GM12878 (cell line): Measurements from ENCODE around the gene DENND1A. TPM values are rescaled to one million over a fixed set of nuclear protein-coding genes. Genes with fewer than 3 reads are reported as not detected.

Experiments
- ATAC-seq: fragments of 200-7000 bp; cut with Tn5 transposase; 3 replicates; pipeline ENCODE4 v1.9.1; 2020; ENCODE audit warnings: mild to moderate bottlenecking, moderate library complexity
- BruUV-seq: library from RNA; stranded (reverse); fragments of 400-500 nt; replicated peaks from 2 replicates; lab custom pipeline; 2021; lab: Mats Ljungman, UMichigan
- CTCF ChIA-PET: fragments of 300-600 bp; sonication (Branson Sonifier 250); formaldehyde crosslinking; extraction: SDS; loops from one replicate; lab custom pipeline; 2021; ENCODE audit warnings: inconsistent platforms; lab: Yijun Ruan, JAX
- POLR2A ChIA-PET: fragments of 350-600 bp; formaldehyde crosslinking; extraction: SDS; loops from one replicate; lab custom pipeline; 2021; ENCODE audit warnings: inconsistent platforms; lab: Charles Lee
- RAD21 ChIA-PET: fragments of 300-600 bp; sonication (Branson Sonifier 250); formaldehyde crosslinking; loops from one replicate; lab custom pipeline; 2023; ENCODE audit warnings: antibody characterized with exemption; ENCODE audit not compliant: unreplicated experiment; lab: Charles Lee
- SMC1A ChIA-PET: fragments of 300-600 bp; sonication (Branson Sonifier 250); formaldehyde crosslinking; loops from one replicate; lab custom pipeline; 2023; ENCODE audit not compliant: unreplicated experiment, uncharacterized antibody; lab: Charles Lee
- DNase-seq: peaks from one replicate; pipeline ENCODE4 v3.0.0-alpha.2; 2011; ENCODE audit warnings: low read depth, low spot score
- FAIRE-seq: peaks from 3 replicates; lab custom pipeline; 2011; peaks lifted over from hg19 to GRCh38; lab: Jason Lieb, UNC
- H2AFZ ChIP-seq: 2 replicates; pipeline ENCODE4 v1.6.0; 2011; ENCODE audit warnings: low read depth, low read length, control low read depth; ENCODE audit not compliant: control insufficient read depth
- H3K27ac ChIP-seq: 2 replicates; pipeline ENCODE4 v1.5.1; 2011; ENCODE audit warnings: control low read depth; ENCODE audit not compliant: control insufficient read depth, insufficient read depth
- H3K27me3 ChIP-seq, 2 experiments: replicated peaks in 1 of 2; 2 replicates each; pipeline versions ENCODE4 v1.6.0 to v1.6.1; 2011; ENCODE audit warnings: low read length in 1 of 2; ENCODE audit not compliant: control insufficient read depth in 2 of 2, insufficient read depth in 2 of 2
- H3K36me3 ChIP-seq, 2 experiments: 2 replicates each; pipeline ENCODE4 v1.5.1; 2011; ENCODE audit warnings: low read length in 1 of 2; ENCODE audit not compliant: control insufficient read depth in 2 of 2, insufficient read depth in 2 of 2
- H3K4me1 ChIP-seq: 2 replicates; pipeline ENCODE4 v1.6.1; 2011; ENCODE audit warnings: mild to moderate bottlenecking, low read length, moderate library complexity, mixed read lengths; ENCODE audit not compliant: control insufficient read depth, insufficient read depth
- H3K4me2 ChIP-seq: 2 replicates; pipeline ENCODE4 v1.6.0; 2011; ENCODE audit warnings: control low read depth; ENCODE audit not compliant: control insufficient read depth, insufficient read depth
- H3K4me3 ChIP-seq: fragments of 200-600 bp; sonication (generic); 2 replicates; pipeline ENCODE4 v1.5.1; 2016
- H3K79me2 ChIP-seq: 2 replicates; pipeline ENCODE4 v1.6.0; 2011; ENCODE audit warnings: low read length; ENCODE audit not compliant: control insufficient read depth, insufficient read depth
- H3K9ac ChIP-seq: 2 replicates; pipeline ENCODE4 v1.8.0; 2011; ENCODE audit warnings: low read length, control low read depth, mixed read lengths; ENCODE audit not compliant: control insufficient read depth, insufficient read depth
- H3K9me3 ChIP-seq: replicated peaks from 3 replicates; pipeline ENCODE4 v1.5.1; 2011; ENCODE audit warnings: mild to moderate bottlenecking, low read length; ENCODE audit not compliant: control insufficient read depth, insufficient read depth
- H4K20me1 ChIP-seq: 2 replicates; pipeline ENCODE4 v1.6.0; 2011; ENCODE audit not compliant: control insufficient read depth, insufficient read depth
- ASH2L ChIP-seq: fragments of 300-600, 200-600 bp; sonication (generic); IDR thresholded peaks from 2 replicates; pipeline ENCODE4 v1.6.1; 2017; ENCODE audit warnings: low read depth, mild to moderate bottlenecking, borderline replicate concordance
- BHLHE40 ChIP-seq, 2 experiments: fragments of 450-650 bp in 1 of 2; IDR thresholded peaks; 2 replicates each; pipeline ENCODE4 v1.6.1; 2011 to 2017; ENCODE audit warnings: low read depth in 2 of 2, borderline replicate concordance in 1 of 2, improper control_type of control experiment in 1 of 2, low read length in 1 of 2, mild to moderate bottlenecking in 1 of 2
- HDAC2 ChIP-seq: fragments of 200-600 bp; sonication (generic); IDR thresholded peaks from 2 replicates; pipeline ENCODE4 v1.6.1; 2017
- HDGF ChIP-seq: fragments of 450-650 bp; IDR thresholded peaks from 2 replicates; pipeline ENCODE4 v1.6.1; 2016; ENCODE audit warnings: antibody characterized with exemption
- RBBP5 ChIP-seq: fragments of 200-600 bp; sonication (generic); conservative IDR thresholded peaks from 2 replicates; pipeline ENCODE4 v1.6.1; 2016
- ZNF384 ChIP-seq: IDR thresholded peaks from 2 replicates; pipeline ENCODE4 v1.6.1; 2012; ENCODE audit warnings: low read depth, mild to moderate bottlenecking, low read length, improper control_type of control experiment, borderline replicate concordance
- WGBS: methylation state at CpG from one replicate; pipeline ENCODE4 v1.1.6; 2016; ENCODE audit warnings: low lambda C conversion rate; ENCODE audit not compliant: insufficient replicate concordance, insufficient coverage; ENCODE audit errors: missing lambda C conversion rate; 5-methylcytosine and 5-hydroxymethylcytosine counted together
- in situ Hi-C: fragments of 300-500 bp; cut with MboI; formaldehyde crosslinking; loops from 9 replicates; pipeline ENCODE4 v1.14.3; 2018; ENCODE audit warnings: mixed read lengths
- intact Hi-C: fragments of 100-400 bp; cut with micrococcal nuclease; formaldehyde crosslinking; loops from one replicate; pipeline ENCODE4 v1.14.2; 2022; ENCODE audit not compliant: unreplicated experiment
- polyA plus RNA-seq, 11 experiments: library from polyadenylated mRNA; depleted of rRNA in 4 of 11; unstranded in 6 of 11; stranded (reverse) in 5 of 11; fragments of >200 nt; fragmentation: Nextera tagmentation in 4 of 11; fragmentation: Illumina TruSeq in 1 of 11; extraction: Ambion mirVana in 4 of 11; extraction: Trizol in 1 of 11; gene quantifications; 1 replicate in 1 of 11; 2 replicates in 10 of 11; pipeline versions ENCODE4 v1.2.1 to v1.2.3, GENCODE V29; 2011 to 2016; ENCODE audit warnings: inconsistent platforms in 2 of 11, missing spikeins in 2 of 11, low read depth in 1 of 11
- total RNA-seq, 4 experiments: library from RNA; depleted of rRNA in 3 of 4; stranded (reverse); fragments of >200 nt in 3 of 4; fragmentation: Illumina TruSeq in 1 of 4; extraction: Trizol in 1 of 4; gene quantifications; 2 replicates each; pipeline versions ENCODE4 v1.2.1 to v1.2.3, GENCODE V29; 2013 to 2021
- TF ChIP-seq, protein P1 (sequence below): fragments of 450-650 bp; IDR thresholded peaks from 2 replicates; pipeline ENCODE4 v1.6.1; 2017; ENCODE audit warnings: mild to moderate bottlenecking, moderate library complexity
- TF ChIP-seq, protein P2 (sequence below): fragments of 450-650 bp; conservative IDR thresholded peaks from 2 replicates; pipeline ENCODE4 v1.6.1; 2017; ENCODE audit warnings: mild to moderate bottlenecking, moderate library complexity
- TF ChIP-seq, protein P3 (sequence below): fragments of 450-650 bp; IDR thresholded peaks from 2 replicates; pipeline ENCODE4 v1.6.1; 2017; ENCODE audit warnings: mild to moderate bottlenecking, moderate library complexity

Gene DENND1A
- total and polyA plus RNA-seq, 10 of the 15 experiments (the other 5 are each of a cell fraction or from before 2014, with no cell fraction given) = 14.1 to 48.6 (median 35.2) TPM

DNA sequence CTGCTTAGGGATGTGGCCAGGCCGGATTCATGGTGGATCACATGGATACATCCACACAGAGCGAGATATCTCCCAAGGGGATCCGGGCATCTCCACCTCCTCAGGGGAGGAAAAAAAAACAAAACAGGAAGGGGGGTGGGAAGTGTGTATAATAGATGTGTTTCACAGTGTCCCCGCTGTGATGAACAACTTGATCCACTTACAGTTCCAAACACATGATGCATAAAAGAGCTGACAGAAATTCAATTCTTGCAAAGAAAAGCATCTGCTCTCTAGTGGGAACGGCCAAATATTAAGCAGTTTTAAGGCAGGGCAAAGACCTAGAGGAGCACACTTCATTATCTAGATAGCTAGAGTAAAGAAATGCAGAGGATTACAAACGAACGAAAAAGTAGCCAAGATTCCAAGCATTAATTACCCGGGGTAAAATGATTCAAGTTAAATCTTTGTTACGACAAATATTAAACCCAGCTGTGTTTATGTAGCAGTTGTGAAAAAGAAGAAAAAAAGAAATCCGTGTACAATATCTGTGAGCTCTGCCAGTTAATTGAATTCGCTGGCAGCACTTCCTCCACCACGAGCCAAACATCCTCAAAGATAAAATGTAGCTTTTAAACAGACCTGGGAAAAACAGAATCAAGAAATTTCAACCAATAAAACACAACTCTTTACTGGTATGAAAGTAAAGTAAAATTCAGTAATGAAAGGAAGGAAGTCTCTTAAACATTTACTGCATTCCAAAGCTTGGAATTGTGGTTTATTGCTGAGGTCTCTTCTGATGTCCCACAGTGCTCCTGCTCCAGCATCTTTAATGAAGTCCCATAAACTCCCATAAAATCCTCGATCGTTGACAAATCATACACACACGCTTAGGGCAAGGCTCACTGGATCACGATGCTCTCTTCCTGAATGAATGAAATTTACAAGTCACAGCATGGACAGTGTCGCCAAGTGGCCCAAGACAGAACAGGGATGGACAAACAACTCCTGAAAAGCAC is 360.9 kb downstream of the DENND1A start:
- peaks cover 9% of the 10 kb centered on the region for H3K4me1 ChIP-seq
- in situ Hi-C loops = no loop called here
- H3K79me2 ChIP-seq = no peaks in the 10 kb centered on the region
- no peaks in the 10 kb centered on the region; a peak in 2 of 4 replicates for H3K36me3 ChIP-seq
- POLR2A ChIA-PET = interaction anchor here (0.9 kb wide), 2 partner anchors 10 to 37 kb away, joined by 3 read pairs; no protein-coding TSS in a partner anchor
- ATAC-seq (no peak), FAIRE-seq (no peak), DNase-seq (no peak)
- RAD21 ChIA-PET = no interaction called here
- no peak overlapping the region for H3K4me3 ChIP-seq
- CTCF ChIA-PET = interaction anchor here (1.2 kb wide), 1 partner anchor 25 kb away, joined by 3 read pairs; no protein-coding TSS in a partner anchor
- BruUV-seq = no TSS peak
- no peak overlapping the region for H2AFZ ChIP-seq
- SMC1A ChIA-PET = interaction anchor here (0.7 to 1.4 kb wide), 4 partner anchors 9 to 46 kb away, joined by 3 read pairs; no protein-coding TSS in a partner anchor
- no peaks in the 10 kb centered on the region for H3K9me3 ChIP-seq
- intact Hi-C loops = no loop called here
- H3K27ac ChIP-seq = no peak overlapping the region
- H3K4me2 ChIP-seq = no peak overlapping the region
- H3K9ac ChIP-seq = no peak overlapping the region
- H3K27me3 ChIP-seq = no peaks in the 10 kb centered on the region
- WGBS = 90% methylated on average over 17 of the region's 17 CpGs
- H4K20me1 ChIP-seq = no peaks in the 10 kb centered on the region
- no peak for TF ChIP-seq HDGF
- TF ChIP-seq, protein P1, sequence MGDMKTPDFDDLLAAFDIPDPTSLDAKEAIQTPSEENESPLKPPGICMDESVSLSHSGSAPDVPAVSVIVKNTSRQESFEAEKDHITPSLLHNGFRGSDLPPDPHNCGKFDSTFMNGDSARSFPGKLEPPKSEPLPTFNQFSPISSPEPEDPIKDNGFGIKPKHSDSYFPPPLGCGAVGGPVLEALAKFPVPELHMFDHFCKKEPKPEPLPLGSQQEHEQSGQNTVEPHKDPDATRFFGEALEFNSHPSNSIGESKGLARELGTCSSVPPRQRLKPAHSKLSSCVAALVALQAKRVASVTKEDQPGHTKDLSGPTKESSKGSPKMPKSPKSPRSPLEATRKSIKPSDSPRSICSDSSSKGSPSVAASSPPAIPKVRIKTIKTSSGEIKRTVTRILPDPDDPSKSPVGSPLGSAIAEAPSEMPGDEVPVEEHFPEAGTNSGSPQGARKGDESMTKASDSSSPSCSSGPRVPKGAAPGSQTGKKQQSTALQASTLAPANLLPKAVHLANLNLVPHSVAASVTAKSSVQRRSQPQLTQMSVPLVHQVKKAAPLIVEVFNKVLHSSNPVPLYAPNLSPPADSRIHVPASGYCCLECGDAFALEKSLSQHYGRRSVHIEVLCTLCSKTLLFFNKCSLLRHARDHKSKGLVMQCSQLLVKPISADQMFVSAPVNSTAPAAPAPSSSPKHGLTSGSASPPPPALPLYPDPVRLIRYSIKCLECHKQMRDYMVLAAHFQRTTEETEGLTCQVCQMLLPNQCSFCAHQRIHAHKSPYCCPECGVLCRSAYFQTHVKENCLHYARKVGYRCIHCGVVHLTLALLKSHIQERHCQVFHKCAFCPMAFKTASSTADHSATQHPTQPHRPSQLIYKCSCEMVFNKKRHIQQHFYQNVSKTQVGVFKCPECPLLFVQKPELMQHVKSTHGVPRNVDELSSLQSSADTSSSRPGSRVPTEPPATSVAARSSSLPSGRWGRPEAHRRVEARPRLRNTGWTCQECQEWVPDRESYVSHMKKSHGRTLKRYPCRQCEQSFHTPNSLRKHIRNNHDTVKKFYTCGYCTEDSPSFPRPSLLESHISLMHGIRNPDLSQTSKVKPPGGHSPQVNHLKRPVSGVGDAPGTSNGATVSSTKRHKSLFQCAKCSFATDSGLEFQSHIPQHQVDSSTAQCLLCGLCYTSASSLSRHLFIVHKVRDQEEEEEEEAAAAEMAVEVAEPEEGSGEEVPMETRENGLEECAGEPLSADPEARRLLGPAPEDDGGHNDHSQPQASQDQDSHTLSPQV = no peak
- no peak for TF ChIP-seq RBBP5
- no peak for TF ChIP-seq BHLHE40 (IDR thresholded peaks at IDR 0.05; ENCODE audit: borderline replicate concordance in 1 of 2, low read depth in 2 of 2, low read length in 1 of 2)
- TF ChIP-seq ASH2L = no peak
- TF ChIP-seq, protein P2, sequence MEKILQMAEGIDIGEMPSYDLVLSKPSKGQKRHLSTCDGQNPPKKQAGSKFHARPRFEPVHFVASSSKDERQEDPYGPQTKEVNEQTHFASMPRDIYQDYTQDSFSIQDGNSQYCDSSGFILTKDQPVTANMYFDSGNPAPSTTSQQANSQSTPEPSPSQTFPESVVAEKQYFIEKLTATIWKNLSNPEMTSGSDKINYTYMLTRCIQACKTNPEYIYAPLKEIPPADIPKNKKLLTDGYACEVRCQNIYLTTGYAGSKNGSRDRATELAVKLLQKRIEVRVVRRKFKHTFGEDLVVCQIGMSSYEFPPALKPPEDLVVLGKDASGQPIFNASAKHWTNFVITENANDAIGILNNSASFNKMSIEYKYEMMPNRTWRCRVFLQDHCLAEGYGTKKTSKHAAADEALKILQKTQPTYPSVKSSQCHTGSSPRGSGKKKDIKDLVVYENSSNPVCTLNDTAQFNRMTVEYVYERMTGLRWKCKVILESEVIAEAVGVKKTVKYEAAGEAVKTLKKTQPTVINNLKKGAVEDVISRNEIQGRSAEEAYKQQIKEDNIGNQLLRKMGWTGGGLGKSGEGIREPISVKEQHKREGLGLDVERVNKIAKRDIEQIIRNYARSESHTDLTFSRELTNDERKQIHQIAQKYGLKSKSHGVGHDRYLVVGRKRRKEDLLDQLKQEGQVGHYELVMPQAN = no peak
- TF ChIP-seq HDAC2 = no peak
- TF ChIP-seq, protein P3, sequence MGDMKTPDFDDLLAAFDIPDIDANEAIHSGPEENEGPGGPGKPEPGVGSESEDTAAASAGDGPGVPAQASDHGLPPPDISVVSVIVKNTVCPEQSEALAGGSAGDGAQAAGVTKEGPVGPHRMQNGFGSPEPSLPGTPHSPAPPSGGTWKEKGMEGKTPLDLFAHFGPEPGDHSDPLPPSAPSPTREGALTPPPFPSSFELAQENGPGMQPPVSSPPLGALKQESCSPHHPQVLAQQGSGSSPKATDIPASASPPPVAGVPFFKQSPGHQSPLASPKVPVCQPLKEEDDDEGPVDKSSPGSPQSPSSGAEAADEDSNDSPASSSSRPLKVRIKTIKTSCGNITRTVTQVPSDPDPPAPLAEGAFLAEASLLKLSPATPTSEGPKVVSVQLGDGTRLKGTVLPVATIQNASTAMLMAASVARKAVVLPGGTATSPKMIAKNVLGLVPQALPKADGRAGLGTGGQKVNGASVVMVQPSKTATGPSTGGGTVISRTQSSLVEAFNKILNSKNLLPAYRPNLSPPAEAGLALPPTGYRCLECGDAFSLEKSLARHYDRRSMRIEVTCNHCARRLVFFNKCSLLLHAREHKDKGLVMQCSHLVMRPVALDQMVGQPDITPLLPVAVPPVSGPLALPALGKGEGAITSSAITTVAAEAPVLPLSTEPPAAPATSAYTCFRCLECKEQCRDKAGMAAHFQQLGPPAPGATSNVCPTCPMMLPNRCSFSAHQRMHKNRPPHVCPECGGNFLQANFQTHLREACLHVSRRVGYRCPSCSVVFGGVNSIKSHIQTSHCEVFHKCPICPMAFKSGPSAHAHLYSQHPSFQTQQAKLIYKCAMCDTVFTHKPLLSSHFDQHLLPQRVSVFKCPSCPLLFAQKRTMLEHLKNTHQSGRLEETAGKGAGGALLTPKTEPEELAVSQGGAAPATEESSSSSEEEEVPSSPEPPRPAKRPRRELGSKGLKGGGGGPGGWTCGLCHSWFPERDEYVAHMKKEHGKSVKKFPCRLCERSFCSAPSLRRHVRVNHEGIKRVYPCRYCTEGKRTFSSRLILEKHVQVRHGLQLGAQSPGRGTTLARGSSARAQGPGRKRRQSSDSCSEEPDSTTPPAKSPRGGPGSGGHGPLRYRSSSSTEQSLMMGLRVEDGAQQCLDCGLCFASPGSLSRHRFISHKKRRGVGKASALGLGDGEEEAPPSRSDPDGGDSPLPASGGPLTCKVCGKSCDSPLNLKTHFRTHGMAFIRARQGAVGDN = no peak
- no peak for TF ChIP-seq ZNF384
